GM20431 (cell line): ENCODE results near the gene TTC27.
"Not testable (repeated sequence)": the region's sequence is repeated elsewhere in the genome, so short reads cannot be mapped to it uniquely, and the experiment has no call there.

Source experiments
- in situ Hi-C: fragments of 300-500 bp; cut with MseI, MboI; formaldehyde crosslinking; loops from one replicate; pipeline ENCODE4 v1.15.0; 2020; ENCODE audit warnings: low sequenced_read_pairs; ENCODE audit not compliant: unreplicated experiment

Gene TTC27

GRCh38 chr2:32718752-32719151 lies 90.9 kb downstream of the TTC27 start:
- in situ Hi-C loops: no loop called here

DNA sequence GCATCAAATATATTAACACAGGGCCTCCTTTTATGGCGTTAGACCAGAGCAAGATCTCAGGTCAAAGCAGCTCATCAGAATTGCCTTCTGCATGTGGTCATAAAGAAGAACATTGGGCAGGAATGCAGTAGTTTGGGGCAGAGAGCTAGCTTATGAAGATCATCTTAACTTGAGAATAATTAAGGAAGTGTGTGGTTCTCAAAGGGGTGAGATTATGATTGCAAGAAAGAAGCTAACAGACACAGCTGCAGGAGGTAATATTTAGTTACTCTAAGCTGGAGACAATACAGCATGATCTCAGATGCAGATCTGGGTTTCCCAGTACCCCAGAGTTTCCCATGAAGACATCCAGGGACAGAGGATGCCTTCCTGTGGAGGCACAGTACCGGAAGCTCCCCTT lies 91.6 kb downstream of the TTC27 start:
- in situ Hi-C loops: no loop called here

DNA sequence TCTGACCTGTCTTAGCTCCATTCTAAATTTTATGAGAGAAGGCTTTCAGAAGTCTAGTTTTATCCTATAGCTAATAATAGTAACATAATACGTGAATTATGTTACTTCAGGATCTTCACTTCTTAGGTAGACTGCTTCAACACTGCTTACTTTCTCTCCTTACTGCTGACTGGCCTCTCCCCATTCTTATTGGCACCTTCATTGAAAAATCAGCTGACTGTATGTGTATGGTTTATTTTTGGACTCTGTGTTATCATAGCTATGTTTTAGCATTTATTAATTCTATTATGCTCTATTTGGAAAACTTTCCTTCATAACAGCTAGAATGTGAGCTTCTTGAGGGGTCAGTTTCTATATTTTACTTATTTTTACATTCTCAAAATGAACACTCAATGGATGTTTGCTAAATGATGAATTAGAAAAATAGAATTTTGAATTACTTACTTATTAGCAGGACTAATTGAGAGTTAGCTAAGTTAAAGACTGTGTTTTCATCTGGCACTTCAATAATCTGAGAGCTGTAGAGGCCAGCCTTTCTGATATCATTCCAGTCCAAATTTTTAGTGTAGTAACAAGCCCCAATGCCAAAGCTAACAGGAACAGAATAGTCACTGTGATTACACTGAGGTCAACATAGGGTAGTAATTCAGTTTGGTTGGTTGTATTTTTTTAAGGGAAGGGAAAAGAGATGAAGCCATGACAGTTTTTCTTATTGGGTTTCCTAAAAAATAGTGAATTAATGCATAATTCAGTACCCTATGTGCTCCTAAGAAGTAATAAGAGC lies 92.3 kb downstream of the TTC27 start:
- in situ Hi-C loops: no loop called here

GRCh38 chr2:32720771-32721170 lies 92.9 kb downstream of the TTC27 start:
- in situ Hi-C loops: no loop called here

DNA sequence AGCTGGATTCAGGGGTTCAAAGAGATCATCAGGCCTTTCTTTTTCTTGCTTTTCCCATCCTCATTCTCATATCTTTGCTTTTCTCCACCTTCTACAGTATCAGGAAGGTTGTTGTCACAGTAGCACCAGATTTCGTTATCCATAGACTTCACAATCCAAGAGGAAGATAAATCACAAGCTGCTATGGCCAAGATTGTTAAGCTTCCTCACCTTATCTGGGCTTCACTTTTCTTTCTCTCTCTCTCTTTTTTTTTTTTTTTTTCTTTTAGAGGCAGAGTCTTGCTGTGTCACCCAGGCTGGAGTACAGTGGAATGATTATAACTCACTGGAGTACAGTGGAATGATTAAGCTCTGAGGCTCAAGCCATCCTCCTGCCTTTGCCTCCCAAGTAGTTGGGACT lies 93.5 kb downstream of the TTC27 start:
- in situ Hi-C loops: no loop called here

GRCh38 chr2:32723467-32724079 lies 95.7 kb downstream of the TTC27 start:
- in situ Hi-C loops: no loop called here

- in situ Hi-C loops: not testable (repeated sequence)
Measured at GRCh38 chr2:32726678-32727077, 98.8 kb downstream of the TTC27 start.

DNA sequence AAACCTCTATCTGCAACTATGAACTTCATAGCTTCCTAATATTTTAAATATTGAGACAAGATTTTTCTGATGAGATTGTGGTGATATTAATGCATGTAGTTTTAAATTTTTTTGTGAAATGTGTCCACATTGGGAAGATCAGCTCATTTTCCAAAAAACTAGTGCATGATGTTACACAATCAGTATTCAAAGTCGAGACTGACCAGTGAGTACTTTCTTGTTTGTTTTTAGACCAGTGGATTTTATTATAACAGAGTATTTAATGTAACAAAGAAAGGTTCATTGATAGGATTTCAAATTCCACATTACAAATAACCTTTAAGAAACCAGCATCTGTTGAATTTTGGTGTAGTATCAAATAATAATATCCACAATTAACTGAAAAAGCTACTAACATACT lies 99.3 kb downstream of the TTC27 start:
- in situ Hi-C loops: no loop called here

- in situ Hi-C loops: not testable (repeated sequence)
Measured at GRCh38 chr2:32730958-32731357, 103.1 kb downstream of the TTC27 start.

GRCh38 chr2:32732120-32732519 lies 104.3 kb downstream of the TTC27 start:
- in situ Hi-C loops: no loop called here

GRCh38 chr2:32732912-32733472 lies 105.1 kb downstream of the TTC27 start:
- in situ Hi-C loops: no loop called here

DNA sequence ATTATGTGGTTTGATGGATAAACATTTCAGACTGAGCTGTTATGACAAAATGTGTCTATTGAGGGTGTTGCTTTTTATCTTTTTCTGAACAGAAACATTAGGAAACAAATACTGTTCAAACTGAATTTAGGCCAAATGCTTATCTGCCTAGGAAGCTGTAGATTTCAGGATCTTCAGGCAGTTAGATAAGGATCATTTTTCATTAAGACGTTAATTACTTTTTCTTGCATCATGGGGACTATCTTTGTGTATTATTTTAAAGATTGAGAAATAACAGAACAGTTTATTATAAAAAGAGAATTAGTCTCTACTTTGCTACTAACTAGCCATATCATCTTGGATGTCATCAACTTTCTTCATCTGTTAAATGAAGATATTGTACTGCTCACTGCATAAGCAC lies 107.5 kb downstream of the TTC27 start:
- in situ Hi-C loops: no loop called here

DNA sequence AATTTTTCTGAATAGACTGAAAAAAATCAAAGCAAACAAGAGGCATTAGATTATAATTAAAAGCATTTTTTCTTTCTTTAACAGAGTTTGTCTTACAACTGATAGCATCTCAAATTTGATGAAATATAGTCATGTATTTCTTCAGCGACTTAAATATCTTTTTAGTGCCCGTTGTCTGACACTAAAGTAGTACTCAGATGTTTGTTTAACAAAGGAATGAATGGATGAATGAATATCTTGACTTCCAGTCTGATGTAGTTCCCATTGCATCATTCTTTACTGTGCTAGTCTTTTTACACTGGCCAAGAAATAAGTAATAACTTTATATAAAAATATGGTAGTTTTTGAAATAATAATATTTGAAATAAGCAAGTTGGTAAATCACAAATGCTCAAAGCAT lies 111.1 kb downstream of the TTC27 start:
- in situ Hi-C loops: no loop called here

GRCh38 chr2:32739664-32740063 lies 111.8 kb downstream of the TTC27 start:
- in situ Hi-C loops: no loop called here

GRCh38 chr2:32741575-32741974 lies 113.7 kb downstream of the TTC27 start:
- in situ Hi-C loops: no loop called here

GRCh38 chr2:32742376-32742775 lies 114.5 kb downstream of the TTC27 start:
- in situ Hi-C loops: no loop called here

DNA sequence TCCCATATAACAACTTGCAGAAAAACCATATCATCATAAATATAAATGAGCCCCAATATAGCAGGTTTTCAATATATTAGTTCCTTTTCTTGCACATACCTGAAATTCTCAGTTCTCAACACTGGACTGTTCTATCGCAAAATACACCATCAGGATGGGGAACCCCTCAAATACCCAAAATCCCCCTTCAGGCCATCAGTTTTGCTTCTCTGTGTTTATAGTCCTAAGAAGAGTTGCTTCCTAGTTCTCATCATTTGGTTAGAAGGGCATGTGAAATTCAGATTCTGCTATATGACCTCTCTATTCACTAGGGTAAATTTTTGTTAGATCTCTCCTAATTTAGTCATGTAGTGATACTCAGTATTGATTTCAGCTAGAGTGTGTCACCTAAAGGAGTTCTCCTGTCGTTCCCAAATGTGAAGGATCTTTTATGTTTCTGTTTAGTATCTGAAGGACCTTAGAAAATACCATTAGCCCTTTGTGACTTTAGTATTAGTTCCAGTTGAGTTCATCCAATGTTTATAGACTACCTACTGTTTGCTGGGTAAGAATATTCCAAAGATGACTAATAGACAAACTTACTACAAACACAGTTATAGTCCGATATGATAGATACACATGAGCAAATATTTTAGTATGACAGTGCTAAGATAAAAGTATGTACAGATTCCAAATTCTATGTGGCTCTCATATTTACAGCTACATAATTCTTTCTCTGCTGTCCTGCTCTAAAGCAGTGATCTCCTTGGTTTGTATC lies 115.8 kb downstream of the TTC27 start:
- in situ Hi-C loops: no loop called here

DNA sequence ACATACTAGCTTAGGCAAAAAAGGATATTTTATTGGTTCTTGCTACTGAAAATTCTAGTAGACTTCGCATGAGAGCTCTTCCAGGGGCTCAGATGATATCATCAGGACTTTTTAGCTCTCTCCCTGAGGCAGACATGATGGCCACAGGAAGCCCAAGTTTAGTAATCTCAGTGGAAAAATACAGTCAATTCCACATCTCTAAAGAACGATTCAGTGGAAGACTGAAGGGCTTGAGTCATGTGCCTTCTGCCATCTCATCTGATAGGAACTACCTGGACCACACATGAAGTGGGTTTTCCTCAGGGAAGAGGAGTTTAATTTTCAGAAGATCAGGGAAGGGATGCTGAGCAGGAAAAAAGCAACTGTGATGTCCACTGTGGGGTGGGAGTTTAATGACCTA lies 117.3 kb downstream of the TTC27 start:
- in situ Hi-C loops: no loop called here

- in situ Hi-C loops: no loop called here
Measured at GRCh38 chr2:32745675-32746074, 117.8 kb downstream of the TTC27 start.

GRCh38 chr2:32746669-32747068 lies 118.8 kb downstream of the TTC27 start:
- in situ Hi-C loops: no loop called here

DNA sequence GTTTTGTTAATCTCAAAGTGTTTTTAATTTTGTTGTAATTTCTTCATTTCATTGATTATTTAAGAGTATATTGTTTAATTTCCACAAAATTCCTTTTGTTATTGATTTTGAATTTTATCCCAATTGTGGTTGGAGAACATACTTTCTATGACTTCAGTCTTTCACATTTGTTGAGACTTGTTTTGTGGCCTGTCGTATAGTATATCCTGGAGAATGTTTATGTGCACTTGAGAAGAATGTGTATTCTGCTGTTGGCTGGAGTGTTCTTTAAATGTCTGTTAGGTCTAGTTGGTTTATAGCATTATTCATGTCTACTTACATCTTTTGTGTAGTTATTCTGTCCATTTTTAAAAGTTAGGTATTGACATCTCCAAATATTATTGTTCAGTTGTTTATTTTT lies 120.3 kb downstream of the TTC27 start:
- in situ Hi-C loops: no loop called here
